Type B pancreatic cell (in vitro differentiated cells): ENCODE results near the gene DENND2D. TPM values are rescaled to one million over a fixed set of nuclear protein-coding genes. Genes with fewer than 3 reads are reported as not detected.

Source experiments
- DNase-seq: peaks from one replicate; pipeline ENCODE4 v3.0.0; 2021; ENCODE audit warnings: mixed read lengths; ENCODE audit not compliant: unreplicated experiment; ENCODE audit errors: extremely low spot score
- H3K27ac Mint-ChIP-seq: 2 replicates; pipeline ENCODE4 v1.8.0; 2021; ENCODE audit warnings: mild to moderate bottlenecking, mixed read lengths
- H3K27me3 Mint-ChIP-seq: 2 replicates; pipeline ENCODE4 v1.8.0; 2021; ENCODE audit warnings: mixed read lengths
- H3K36me3 Mint-ChIP-seq: 2 replicates; pipeline ENCODE4 v1.8.0; 2021; ENCODE audit warnings: mixed read lengths
- H3K4me1 Mint-ChIP-seq: one replicate; pipeline ENCODE4 v1.8.0; 2021; ENCODE audit warnings: mixed read lengths; ENCODE audit not compliant: unreplicated experiment
- H3K4me3 Mint-ChIP-seq: 2 replicates; pipeline ENCODE4 v1.8.0; 2021; ENCODE audit warnings: mild to moderate bottlenecking, mixed read lengths
- H3K9me3 Mint-ChIP-seq: 2 replicates; pipeline ENCODE4 v1.8.0; 2021; ENCODE audit warnings: mixed read lengths
- CTCF ChIP-seq: fragments of 200-600 bp; sonication (generic); conservative IDR thresholded peaks from 2 replicates; pipeline ENCODE4 v1.5.0; 2021; ENCODE audit warnings: antibody characterized with exemption, mild to moderate bottlenecking
- total RNA-seq: library from RNA; stranded (reverse); gene quantifications from 2 replicates; pipeline ENCODE4 v1.2.1, GENCODE V29; 2021; ENCODE audit warnings: low replicate concordance

The DENND2D gene
- total RNA-seq, 1 donor from 2014 or later, result 6.3 TPM

GRCh38 chr1:111225717-111226400 is 25.4 kb upstream of the DENND2D start:
- DNase-seq, result no peak
- H3K4me3 Mint-ChIP-seq, result no peak overlapping the region
- no peak for TF ChIP-seq CTCF
- no peak overlapping the region for H3K27ac Mint-ChIP-seq
- no peaks in the 10 kb centered on the region for H3K27me3 Mint-ChIP-seq
- H3K9me3 Mint-ChIP-seq, result no peaks in the 10 kb centered on the region
- peaks cover 31% of the 10 kb centered on the region for H3K4me1 Mint-ChIP-seq
- H3K36me3 Mint-ChIP-seq, result no peaks in the 10 kb centered on the region

GRCh38 chr1:111225091-111225490 is 24.6 kb upstream of the DENND2D start:
- Mint-ChIP-seq H3K27me3 (no peaks in the 10 kb centered on the region), H3K4me1 (peaks cover 31% of the 10 kb centered on the region), H3K36me3 (no peaks in the 10 kb centered on the region), H3K27ac (no peak overlapping the region), H3K4me3 (no peak overlapping the region), H3K9me3 (no peaks in the 10 kb centered on the region)
- TF ChIP-seq CTCF, result no peak
- DNase-seq, result no peak

- Mint-ChIP-seq H3K27ac (peak overlapping the region; percentile 84), H3K4me1 (peaks cover 35% of the 10 kb centered on the region), H3K9me3 (no peaks in the 10 kb centered on the region), H3K4me3 (no peak overlapping the region), H3K36me3 (no peaks in the 10 kb centered on the region), H3K27me3 (no peaks in the 10 kb centered on the region)
- DNase-seq, result no peak
- no peak for TF ChIP-seq CTCF
Observed at GRCh38 chr1:111223126-111223685, 22.8 kb upstream of the DENND2D start.

GRCh38 chr1:111222308-111223125 is 22.1 kb upstream of the DENND2D start:
- H3K4me1 Mint-ChIP-seq, result peaks cover 31% of the 10 kb centered on the region
- H3K9me3 Mint-ChIP-seq, result no peaks in the 10 kb centered on the region
- DNase-seq, result peak; percentile 78
- H3K27me3 Mint-ChIP-seq, result no peaks in the 10 kb centered on the region
- TF ChIP-seq CTCF, result peak; percentile 86
- no peaks in the 10 kb centered on the region for H3K36me3 Mint-ChIP-seq
- H3K27ac Mint-ChIP-seq, result peak overlapping the region; percentile 84
- no peak overlapping the region for H3K4me3 Mint-ChIP-seq

GRCh38 chr1:111221633-111222291 is 21.3 kb upstream of the DENND2D start:
- no peak for TF ChIP-seq CTCF
- H3K4me3 Mint-ChIP-seq, result no peak overlapping the region
- H3K4me1 Mint-ChIP-seq, result peaks cover 31% of the 10 kb centered on the region
- H3K9me3 Mint-ChIP-seq, result no peaks in the 10 kb centered on the region
- peak overlapping the region; percentile 77 for H3K27ac Mint-ChIP-seq
- peaks cover 2% of the 10 kb centered on the region for H3K36me3 Mint-ChIP-seq
- no peak for DNase-seq
- H3K27me3 Mint-ChIP-seq, result no peaks in the 10 kb centered on the region
